Neural cell (in vitro differentiated cells): ENCODE data around the gene CCT3.

Experiments used
- CTCF ChIP-seq: fragments of 450-650 bp; IDR thresholded peaks from 2 replicates; pipeline ENCODE4 v1.5.1; 2014; ENCODE audit warnings: antibody characterized with exemption, mild to moderate bottlenecking, moderate library complexity; ENCODE audit not compliant: poor library complexity, severe bottlenecking
- EP300 ChIP-seq: fragments of 450-650 bp; conservative IDR thresholded peaks from 2 replicates; pipeline ENCODE4 v1.6.1; 2014; ENCODE audit warnings: antibody characterized with exemption, mild to moderate bottlenecking, moderate library complexity; ENCODE audit not compliant: poor library complexity, severe bottlenecking
- POLR2AphosphoS5 ChIP-seq: IDR thresholded peaks from 2 replicates; pipeline ENCODE4 v1.6.1; 2012
- REST ChIP-seq: IDR thresholded peaks from 2 replicates; pipeline ENCODE4 v1.6.1; 2012; ENCODE audit warnings: borderline replicate concordance
- TAF1 ChIP-seq: IDR thresholded peaks from 2 replicates; pipeline ENCODE4 v1.6.1; 2012; ENCODE audit warnings: low read depth

DNA sequence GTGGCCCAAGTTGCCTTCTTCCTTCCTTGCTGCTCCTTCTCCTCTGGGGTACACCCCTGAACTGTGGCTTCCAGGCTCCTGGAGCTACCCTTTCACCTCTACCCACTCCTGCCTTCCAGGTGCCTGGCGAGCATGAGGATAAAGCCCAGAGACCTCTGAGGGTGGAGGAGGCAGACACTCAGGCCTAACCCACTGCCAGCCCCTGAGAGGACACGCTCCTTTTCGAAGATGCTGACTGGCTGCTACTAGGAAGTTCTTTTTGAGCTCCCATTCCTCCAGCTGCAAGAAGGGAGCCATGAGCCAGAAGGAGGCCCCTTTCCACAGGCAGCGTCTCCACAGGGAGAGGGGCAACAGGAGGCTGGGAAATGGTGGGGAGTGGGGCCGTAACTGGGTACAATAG lies 46.6 kb upstream of the CCT3 start:
- TF ChIP-seq CTCF (no peak), POLR2AphosphoS5 (no peak), EP300 (no peak), TAF1 (no peak), REST (no peak)
